ENCODE results near the gene GAS6.
"Not testable (repeated sequence)": the region's sequence is repeated elsewhere in the genome, so short reads cannot be mapped to it uniquely, and the experiment has no call there.

Gene GAS6

DNA sequence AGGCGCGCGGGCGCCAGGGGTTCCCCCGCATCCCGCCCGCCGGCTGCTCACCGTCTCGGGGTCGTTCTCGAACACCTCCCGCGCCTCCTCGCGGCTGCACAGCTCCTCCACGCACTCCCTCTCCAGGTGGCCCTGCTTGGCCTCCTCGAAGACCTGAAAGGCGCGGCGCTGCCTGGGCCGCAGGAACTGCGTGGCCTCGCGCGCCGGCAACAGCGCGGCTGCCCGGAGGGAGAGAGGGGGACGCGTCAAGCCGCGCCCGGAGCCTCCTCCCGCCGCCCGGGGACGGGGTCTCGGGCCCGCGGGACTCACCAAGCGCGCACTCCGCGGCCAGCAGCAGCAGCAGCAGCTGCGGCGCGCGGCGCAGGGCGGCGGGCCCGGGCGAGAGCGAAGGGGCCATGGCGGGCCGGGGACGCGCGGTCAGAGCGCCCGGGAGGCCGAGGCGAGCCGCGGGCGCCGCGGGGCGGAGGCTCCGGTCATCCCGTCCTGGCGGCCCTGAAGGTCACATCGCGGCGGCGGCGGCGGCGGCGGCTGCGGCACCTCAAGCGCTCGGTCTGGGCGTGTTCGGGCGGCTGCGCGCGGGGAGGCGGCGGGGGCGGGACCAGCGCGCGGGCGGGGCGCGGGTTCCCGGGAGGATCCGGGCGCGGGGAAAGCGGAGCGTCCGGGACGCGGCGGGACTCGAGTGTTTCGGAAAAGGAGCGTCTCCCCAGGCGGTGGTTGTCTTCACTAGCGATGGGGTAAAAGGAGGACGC is at the start of gene GAS6:
Gene GAS6 (minus strand): TSS at position 553 of the 749 bp plus-strand sequence. CDS start 156 bp downstream, at position 397.
- H3K4me1 ChIP-seq (ENCODE audit: control insufficient read depth, insufficient read depth, low read length): peaks cover 34% of the 10 kb centered on the region
- H3K27ac ChIP-seq (ENCODE audit: low read length): peak within 1 kb of the TSS; percentile 58
- peak within 1 kb of the TSS; percentile 69 to 80 for H3K9ac ChIP-seq (ENCODE audit: low read length in 2 of 2)
- H3K36me3 ChIP-seq (ENCODE audit: control insufficient read depth in 2 of 2, insufficient read depth in 2 of 2, low read length in 2 of 2): peaks cover 3 to 7% of the 10 kb centered on the region in 2 donors
- no peaks in the 10 kb centered on the region for H3K27me3 ChIP-seq (ENCODE audit: control insufficient read depth in 1 of 2, insufficient read depth in 2 of 2, low read length in 2 of 2)
- H3K4me3 ChIP-seq (ENCODE audit: low read length in 2 of 2): peak within 1 kb of the TSS; percentile 58 to 80
- no peaks in the 10 kb centered on the region for H3K9me3 ChIP-seq (ENCODE audit: control insufficient read depth in 2 of 2, low read length in 2 of 2)

DNA sequence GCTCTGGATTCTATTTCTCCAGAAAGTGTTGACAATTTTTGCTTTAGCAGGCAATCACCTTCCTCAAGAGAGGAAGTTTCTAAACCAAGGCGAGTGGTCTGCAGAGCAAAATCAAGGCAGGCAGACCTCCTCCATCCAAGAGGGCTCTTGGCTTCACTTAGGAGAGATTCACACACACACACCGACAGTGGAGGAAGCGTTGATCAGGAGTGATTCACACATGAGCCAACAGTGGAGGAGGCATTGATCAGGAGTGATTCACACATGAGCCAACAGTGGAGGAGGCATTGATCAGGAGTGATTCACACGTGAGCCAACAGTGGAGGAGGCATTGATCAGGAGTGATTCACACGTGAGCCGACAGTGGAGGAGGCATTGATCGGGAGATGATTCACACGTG is 49.5 kb upstream of the GAS6 start:
- H3K9ac ChIP-seq (ENCODE audit: low read length in 2 of 2); H3K4me1 ChIP-seq (ENCODE audit: control insufficient read depth, insufficient read depth, low read length); H3K4me3 ChIP-seq (ENCODE audit: low read length in 2 of 2); H3K9me3 ChIP-seq (ENCODE audit: control insufficient read depth in 2 of 2, low read length in 2 of 2); H3K27ac ChIP-seq (ENCODE audit: low read length); H3K36me3 ChIP-seq (ENCODE audit: control insufficient read depth in 2 of 2, insufficient read depth in 2 of 2, low read length in 2 of 2): not testable (repeated sequence)
- peaks cover 12 to 22% of the 10 kb centered on the region in 2 donors for H3K27me3 ChIP-seq (ENCODE audit: control insufficient read depth in 1 of 2, insufficient read depth in 2 of 2, low read length in 2 of 2)

DNA sequence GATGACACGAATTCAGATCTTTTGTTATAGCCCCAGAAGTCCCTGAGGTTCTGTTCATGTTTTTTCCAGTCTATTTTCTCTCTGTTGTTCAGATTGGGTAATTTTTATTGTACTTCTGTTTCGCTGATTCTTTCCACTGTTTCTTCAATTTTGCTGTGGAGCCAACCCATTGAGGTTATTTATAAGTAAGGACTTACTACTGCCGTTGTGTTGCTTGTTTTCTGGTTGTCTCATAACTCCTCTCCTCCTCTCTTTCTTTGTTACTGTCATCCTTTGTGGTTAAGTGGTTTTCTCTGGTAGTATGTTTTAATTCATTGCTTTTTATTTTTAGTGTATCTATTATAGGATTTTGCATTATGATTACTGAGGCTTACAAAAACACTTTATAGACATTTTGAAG is 48.7 kb upstream of the GAS6 start:
- Histone ChIP-seq H3K27ac (ENCODE audit: low read length) (no peak overlapping the region), H3K4me3 (ENCODE audit: low read length in 2 of 2) (no peak overlapping the region), H3K4me1 (ENCODE audit: control insufficient read depth, insufficient read depth, low read length) (peaks cover 8% of the 10 kb centered on the region), H3K27me3 (ENCODE audit: control insufficient read depth in 1 of 2, insufficient read depth in 2 of 2, low read length in 2 of 2) (peaks cover 11 to 20% of the 10 kb centered on the region in 2 donors), H3K9ac (ENCODE audit: low read length in 2 of 2) (no peak overlapping the region), H3K36me3 (ENCODE audit: control insufficient read depth in 2 of 2, insufficient read depth in 2 of 2, low read length in 2 of 2) (no peaks in the 10 kb centered on the region), H3K9me3 (ENCODE audit: control insufficient read depth in 2 of 2, low read length in 2 of 2) (peaks cover 0 to 5% of the 10 kb centered on the region in 2 donors)

DNA sequence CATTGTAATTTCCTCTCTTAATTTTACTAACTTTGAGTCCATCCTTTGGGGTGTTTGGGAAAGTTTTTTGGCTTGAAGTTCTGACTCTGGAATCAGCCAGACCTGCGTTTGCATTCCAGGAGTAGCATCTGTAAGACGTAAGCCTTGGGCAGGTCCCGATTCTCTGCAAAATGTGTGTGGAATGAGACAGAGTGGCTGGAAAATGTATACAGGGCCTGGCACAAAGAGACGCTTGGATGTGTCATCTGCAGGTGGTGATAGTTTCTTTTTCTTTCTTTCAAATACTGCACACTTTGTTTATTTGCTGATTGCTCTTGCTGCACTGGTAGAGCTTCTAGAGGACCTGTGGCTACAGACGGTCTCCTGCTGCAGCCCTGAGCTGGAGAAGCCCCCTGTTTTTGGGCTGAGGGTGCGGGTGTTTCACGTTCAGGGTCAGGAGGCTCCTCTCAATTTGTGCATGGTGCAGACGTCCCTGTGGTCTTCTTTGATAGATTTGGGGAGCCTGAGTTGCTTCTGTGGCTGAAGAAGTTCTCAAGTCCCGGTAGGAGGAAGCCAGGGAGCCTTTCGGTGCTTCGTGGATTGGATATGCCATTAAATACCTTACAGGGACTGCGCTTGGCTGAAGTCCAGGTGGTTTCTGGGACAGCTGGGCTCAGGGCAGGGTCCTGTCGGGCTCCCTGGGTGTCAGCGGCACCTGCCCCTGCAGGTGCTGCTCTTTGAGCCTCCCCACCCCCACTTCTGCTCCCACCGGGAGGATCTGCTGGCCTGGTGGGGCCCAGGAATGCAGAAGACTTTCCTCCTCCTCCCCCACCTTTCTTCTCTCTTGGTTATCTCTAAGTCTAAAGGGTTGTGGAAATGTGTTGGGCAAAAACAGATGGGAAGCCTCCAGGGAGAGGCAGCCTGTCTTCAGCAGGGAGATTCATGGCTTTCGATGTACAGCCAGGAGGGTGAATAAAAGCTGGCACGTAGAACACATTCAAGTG is 44.0 kb upstream of the GAS6 start:
- Histone ChIP-seq H3K4me3 (ENCODE audit: low read length in 2 of 2) (no peak overlapping the region), H3K9ac (ENCODE audit: low read length in 2 of 2) (no peak overlapping the region), H3K9me3 (ENCODE audit: control insufficient read depth in 2 of 2, low read length in 2 of 2) (no peaks in the 10 kb centered on the region), H3K27me3 (ENCODE audit: control insufficient read depth in 1 of 2, insufficient read depth in 2 of 2, low read length in 2 of 2) (no peaks in the 10 kb centered on the region), H3K27ac (ENCODE audit: low read length) (no peak overlapping the region), H3K4me1 (ENCODE audit: control insufficient read depth, insufficient read depth, low read length) (peaks cover 23% of the 10 kb centered on the region), H3K36me3 (ENCODE audit: control insufficient read depth in 2 of 2, insufficient read depth in 2 of 2, low read length in 2 of 2) (no peaks in the 10 kb centered on the region)

DNA sequence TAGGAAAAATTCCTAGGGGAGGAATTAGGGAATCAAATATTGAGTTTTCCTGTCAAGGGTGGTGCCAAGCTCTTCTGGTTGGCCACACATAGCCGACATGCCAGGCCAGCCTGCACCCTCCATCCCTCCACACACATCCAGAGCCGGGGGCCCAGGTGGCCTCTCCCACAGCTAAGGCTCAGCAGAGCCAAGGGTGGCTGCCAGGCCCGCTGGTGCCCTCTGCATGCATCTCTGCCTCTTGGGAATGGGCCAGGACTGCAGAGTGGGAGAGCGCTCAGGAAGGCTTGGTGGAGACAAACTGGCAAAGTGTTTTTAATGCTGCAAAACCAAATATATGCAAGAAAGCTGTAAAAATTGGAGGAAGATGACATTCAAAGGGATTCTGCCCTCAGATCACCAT is 42.7 kb upstream of the GAS6 start:
- H3K36me3 ChIP-seq (ENCODE audit: control insufficient read depth in 2 of 2, insufficient read depth in 2 of 2, low read length in 2 of 2): no peaks in the 10 kb centered on the region
- H3K4me1 ChIP-seq (ENCODE audit: control insufficient read depth, insufficient read depth, low read length): peaks cover 23% of the 10 kb centered on the region
- H3K27me3 ChIP-seq (ENCODE audit: control insufficient read depth in 1 of 2, insufficient read depth in 2 of 2, low read length in 2 of 2): no peaks in the 10 kb centered on the region
- H3K9ac ChIP-seq (ENCODE audit: low read length in 2 of 2): no peak overlapping the region
- H3K4me3 ChIP-seq (ENCODE audit: low read length in 2 of 2): no peak overlapping the region
- no peaks in the 10 kb centered on the region for H3K9me3 ChIP-seq (ENCODE audit: control insufficient read depth in 2 of 2, low read length in 2 of 2)
- no peak overlapping the region for H3K27ac ChIP-seq (ENCODE audit: low read length)

DNA sequence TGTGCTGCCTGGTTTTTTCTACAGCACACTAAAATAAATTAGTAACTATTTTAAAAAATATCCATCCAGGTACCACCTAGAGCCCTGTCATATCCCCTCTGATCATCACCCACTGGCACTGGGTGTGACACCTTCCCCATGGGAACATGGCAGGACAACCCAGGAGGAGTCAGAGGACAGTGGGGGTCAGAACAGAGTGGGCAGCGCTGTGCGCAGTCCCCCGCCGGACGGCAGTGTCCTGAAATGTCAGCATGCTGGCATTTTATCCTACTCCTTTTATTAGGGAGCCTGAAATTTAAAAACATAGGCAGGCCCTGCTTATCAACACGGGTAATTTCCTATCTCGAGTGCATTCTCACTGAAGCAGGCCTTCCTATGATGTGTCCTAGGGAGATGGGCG is 42.1 kb upstream of the GAS6 start:
- Histone ChIP-seq H3K9ac (ENCODE audit: low read length in 2 of 2) (no peak overlapping the region), H3K9me3 (ENCODE audit: control insufficient read depth in 2 of 2, low read length in 2 of 2) (no peaks in the 10 kb centered on the region), H3K27me3 (ENCODE audit: control insufficient read depth in 1 of 2, insufficient read depth in 2 of 2, low read length in 2 of 2) (no peaks in the 10 kb centered on the region), H3K27ac (ENCODE audit: low read length) (no peak overlapping the region), H3K4me1 (ENCODE audit: control insufficient read depth, insufficient read depth, low read length) (peaks cover 23% of the 10 kb centered on the region), H3K36me3 (ENCODE audit: control insufficient read depth in 2 of 2, insufficient read depth in 2 of 2, low read length in 2 of 2) (no peaks in the 10 kb centered on the region), H3K4me3 (ENCODE audit: low read length in 2 of 2) (no peak overlapping the region)

DNA sequence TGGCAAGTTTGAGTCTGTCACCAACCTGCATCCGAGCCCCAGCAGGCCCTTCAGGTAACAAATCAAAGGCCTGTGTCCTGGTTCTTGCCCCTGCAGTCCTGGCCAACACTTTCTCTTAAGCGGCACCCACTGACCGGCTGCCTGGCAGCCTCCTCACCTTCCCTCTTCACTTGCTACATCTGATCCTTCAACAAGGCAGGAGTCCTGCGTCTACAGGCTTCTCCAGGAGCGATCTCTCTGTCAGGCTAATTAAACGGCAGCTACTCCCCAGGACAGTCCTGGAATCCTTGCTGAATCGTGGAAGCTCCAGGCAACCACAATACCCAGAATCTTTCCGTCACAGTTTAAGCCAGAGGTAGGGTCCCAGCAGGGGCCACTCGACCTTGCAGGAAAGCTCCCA is 41.1 kb upstream of the GAS6 start:
- peaks cover 23% of the 10 kb centered on the region for H3K4me1 ChIP-seq (ENCODE audit: control insufficient read depth, insufficient read depth, low read length)
- no peak overlapping the region for H3K27ac ChIP-seq (ENCODE audit: low read length)
- no peaks in the 10 kb centered on the region for H3K27me3 ChIP-seq (ENCODE audit: control insufficient read depth in 1 of 2, insufficient read depth in 2 of 2, low read length in 2 of 2)
- no peak overlapping the region for H3K9ac ChIP-seq (ENCODE audit: low read length in 2 of 2)
- no peaks in the 10 kb centered on the region for H3K36me3 ChIP-seq (ENCODE audit: control insufficient read depth in 2 of 2, insufficient read depth in 2 of 2, low read length in 2 of 2)
- no peaks in the 10 kb centered on the region for H3K9me3 ChIP-seq (ENCODE audit: control insufficient read depth in 2 of 2, low read length in 2 of 2)
- no peak overlapping the region for H3K4me3 ChIP-seq (ENCODE audit: low read length in 2 of 2)

DNA sequence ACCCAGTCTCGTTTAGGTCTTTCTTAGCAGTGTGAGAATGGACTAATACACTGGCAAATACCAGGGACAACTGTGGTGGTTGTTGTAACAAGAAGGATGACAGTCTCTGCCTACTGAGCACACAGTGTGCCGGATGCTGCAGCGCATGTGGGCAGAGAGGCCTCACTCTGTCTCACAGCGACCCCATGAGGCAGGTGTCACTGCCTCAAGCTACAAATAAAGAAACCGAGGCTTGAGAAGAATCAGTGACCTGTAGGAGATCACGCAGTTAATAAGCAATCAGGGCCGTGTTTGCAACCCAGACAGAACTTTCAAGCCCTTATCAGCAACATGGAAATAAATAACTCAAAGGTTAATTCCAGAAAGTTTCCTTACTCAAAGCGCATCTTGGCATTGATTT is 40.5 kb upstream of the GAS6 start:
- Histone ChIP-seq H3K36me3 (ENCODE audit: control insufficient read depth in 2 of 2, insufficient read depth in 2 of 2, low read length in 2 of 2) (no peaks in the 10 kb centered on the region), H3K4me1 (ENCODE audit: control insufficient read depth, insufficient read depth, low read length) (peaks cover 23% of the 10 kb centered on the region), H3K27ac (ENCODE audit: low read length) (peak overlapping the region; percentile 74), H3K9me3 (ENCODE audit: control insufficient read depth in 2 of 2, low read length in 2 of 2) (no peaks in the 10 kb centered on the region), H3K4me3 (ENCODE audit: low read length in 2 of 2) (no peak overlapping the region), H3K9ac (ENCODE audit: low read length in 2 of 2) (no peak overlapping the region), H3K27me3 (ENCODE audit: control insufficient read depth in 1 of 2, insufficient read depth in 2 of 2, low read length in 2 of 2) (no peaks in the 10 kb centered on the region)

DNA sequence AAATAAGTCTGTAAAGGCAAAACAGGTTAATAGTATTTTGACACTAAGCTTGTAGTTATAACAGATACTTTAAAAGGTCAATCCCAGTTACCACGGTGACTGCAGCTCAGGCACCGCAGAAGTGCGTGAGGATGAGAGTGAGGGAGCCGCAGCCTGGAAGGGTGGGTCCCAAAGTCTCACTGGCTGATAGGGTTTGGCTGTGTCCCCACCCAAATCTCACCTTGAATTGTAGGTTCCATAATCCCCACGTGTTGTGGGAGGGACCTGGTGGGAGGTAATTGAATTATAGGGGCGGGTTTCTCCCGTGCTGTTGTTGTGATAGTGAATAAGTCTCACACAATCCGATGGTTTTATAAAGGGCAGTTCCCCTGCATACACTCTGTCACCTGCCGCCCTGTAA is 40.0 kb upstream of the GAS6 start:
- H3K9me3 ChIP-seq (ENCODE audit: control insufficient read depth in 2 of 2, low read length in 2 of 2): no peaks in the 10 kb centered on the region
- no peaks in the 10 kb centered on the region for H3K27me3 ChIP-seq (ENCODE audit: control insufficient read depth in 1 of 2, insufficient read depth in 2 of 2, low read length in 2 of 2)
- peak overlapping the region; percentile 74 for H3K27ac ChIP-seq (ENCODE audit: low read length)
- peaks cover 23% of the 10 kb centered on the region for H3K4me1 ChIP-seq (ENCODE audit: control insufficient read depth, insufficient read depth, low read length)
- H3K9ac ChIP-seq (ENCODE audit: low read length in 2 of 2): no peak overlapping the region
- no peak overlapping the region for H3K4me3 ChIP-seq (ENCODE audit: low read length in 2 of 2)
- H3K36me3 ChIP-seq (ENCODE audit: control insufficient read depth in 2 of 2, insufficient read depth in 2 of 2, low read length in 2 of 2): no peaks in the 10 kb centered on the region

DNA sequence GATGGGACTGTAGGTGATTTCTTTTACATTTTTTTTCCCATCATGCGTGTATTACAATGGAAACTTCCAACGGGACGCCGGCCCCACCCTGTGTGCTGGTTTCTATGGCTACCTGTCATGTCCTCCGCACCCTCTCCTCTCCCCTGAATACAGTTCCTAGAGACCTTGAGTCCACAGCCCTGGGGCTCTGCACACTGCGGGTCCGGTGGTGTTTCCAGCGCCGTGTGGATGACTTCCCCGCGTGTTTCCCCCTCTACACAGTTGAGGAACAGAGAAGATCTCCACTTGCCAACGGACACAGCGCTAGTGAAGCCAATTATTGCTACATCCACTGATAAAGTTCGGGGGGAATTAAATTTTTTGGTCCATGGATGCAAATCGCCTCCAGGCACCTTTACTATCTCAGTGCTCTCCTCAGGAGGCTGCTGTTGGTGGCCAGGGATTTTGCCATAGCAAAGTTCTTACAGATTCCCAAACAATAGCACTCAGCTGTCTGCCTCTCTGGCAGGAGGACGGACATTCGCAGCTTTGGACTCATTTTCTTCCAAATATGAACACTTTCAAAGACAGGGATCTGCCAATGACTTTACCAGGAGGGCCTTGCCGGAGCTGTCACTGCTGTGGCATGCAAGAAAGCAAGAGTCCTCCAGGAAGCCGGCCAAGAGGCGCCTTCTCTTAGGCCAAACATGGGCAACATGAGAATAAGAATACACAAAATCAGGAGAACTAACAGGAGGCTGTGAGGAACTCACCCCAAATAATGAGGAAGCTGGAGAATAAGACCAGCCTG is 39.3 kb upstream of the GAS6 start:
- H3K4me3 ChIP-seq (ENCODE audit: low read length in 2 of 2): no peak overlapping the region
- no peak overlapping the region for H3K9ac ChIP-seq (ENCODE audit: low read length in 2 of 2)
- no peaks in the 10 kb centered on the region for H3K36me3 ChIP-seq (ENCODE audit: control insufficient read depth in 2 of 2, insufficient read depth in 2 of 2, low read length in 2 of 2)
- peaks cover 21% of the 10 kb centered on the region for H3K4me1 ChIP-seq (ENCODE audit: control insufficient read depth, insufficient read depth, low read length)
- H3K9me3 ChIP-seq (ENCODE audit: control insufficient read depth in 2 of 2, low read length in 2 of 2): no peaks in the 10 kb centered on the region
- peak overlapping the region; percentile 74 for H3K27ac ChIP-seq (ENCODE audit: low read length)
- no peaks in the 10 kb centered on the region for H3K27me3 ChIP-seq (ENCODE audit: control insufficient read depth in 1 of 2, insufficient read depth in 2 of 2, low read length in 2 of 2)
